BLaER1 (cell line): ENCODE results near the gene OPCML.
A peak's percentile ranks its signal among the peaks of the same experiment; 100 is the strongest.

Source experiments
- H3K27ac ChIP-seq: shearing (Covaris generic); formaldehyde crosslinking; 2 replicates; pipeline ENCODE4 v1.8.1; 2022
- H3K27me3 ChIP-seq: shearing (Covaris generic); formaldehyde crosslinking; 2 replicates; pipeline ENCODE4 v1.8.1; 2022
- H3K36me3 ChIP-seq: shearing (Covaris generic); formaldehyde crosslinking; 2 replicates; pipeline ENCODE4 v1.8.1; 2022
- H3K4me1 ChIP-seq: shearing (Covaris generic); formaldehyde crosslinking; 2 replicates; pipeline ENCODE4 v1.8.1; 2022
- H3K4me2 ChIP-seq: shearing (Covaris generic); formaldehyde crosslinking; 2 replicates; pipeline ENCODE4 v1.8.1; 2022
- H3K4me3 ChIP-seq: shearing (Covaris generic); formaldehyde crosslinking; 2 replicates; pipeline ENCODE4 v1.8.1; 2022
- H3K9ac ChIP-seq: shearing (Covaris generic); formaldehyde crosslinking; 2 replicates; pipeline ENCODE4 v1.8.1; 2022
- H3K9me3 ChIP-seq: shearing (Covaris generic); formaldehyde crosslinking; 2 replicates; pipeline ENCODE4 v1.8.1; 2022
- H4K20me1 ChIP-seq: shearing (Covaris generic); formaldehyde crosslinking; 2 replicates; pipeline ENCODE4 v1.8.1; 2022
- Cebpa-rat ChIP-seq: shearing (Covaris generic); IDR thresholded peaks from 2 replicates; pipeline ENCODE4 v1.8.1; 2022

Gene OPCML

GRCh38 chr11:132472411-132473172 lies 1059.7 kb downstream of the OPCML start:
- Histone ChIP-seq H3K4me2 (no peak overlapping the region), H3K4me3 (no peak overlapping the region), H3K27me3 (no peaks in the 10 kb centered on the region), H3K4me1 (no peaks in the 10 kb centered on the region), H3K36me3 (no peaks in the 10 kb centered on the region), H3K27ac (no peak overlapping the region), H3K9me3 (no peaks in the 10 kb centered on the region), H4K20me1 (no peaks in the 10 kb centered on the region), H3K9ac (no peak overlapping the region)
- TF ChIP-seq Cebpa-rat, result no peak

DNA sequence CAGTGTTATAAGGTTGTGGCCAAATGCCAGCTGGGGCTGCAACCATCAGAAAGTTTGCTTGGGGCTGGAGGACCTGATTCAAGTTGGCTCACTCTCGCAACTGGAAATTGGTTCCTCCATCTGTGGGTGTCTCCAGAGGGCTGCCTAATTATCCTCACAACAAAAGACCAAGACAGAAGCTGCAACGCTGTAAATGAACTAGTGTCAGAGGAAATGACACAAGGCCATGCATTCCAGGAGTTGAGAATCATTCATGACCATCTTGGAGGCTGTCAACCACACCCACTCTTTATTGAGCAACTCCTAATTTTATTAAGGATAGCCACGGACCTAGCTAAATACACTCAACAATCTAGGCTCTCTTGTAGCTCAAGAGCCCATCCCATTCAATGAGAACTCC lies 1060.8 kb downstream of the OPCML start:
- Histone ChIP-seq H3K9me3 (no peaks in the 10 kb centered on the region), H3K9ac (no peak overlapping the region), H3K4me3 (no peak overlapping the region), H3K4me2 (no peak overlapping the region), H3K4me1 (no peaks in the 10 kb centered on the region), H3K27me3 (no peaks in the 10 kb centered on the region), H3K27ac (no peak overlapping the region), H3K36me3 (no peaks in the 10 kb centered on the region), H4K20me1 (no peaks in the 10 kb centered on the region)
- TF ChIP-seq Cebpa-rat, result no peak

GRCh38 chr11:132466983-132467382 lies 1065.3 kb downstream of the OPCML start:
- Histone ChIP-seq H3K4me3 (no peak overlapping the region), H3K9ac (no peak overlapping the region), H4K20me1 (no peaks in the 10 kb centered on the region), H3K9me3 (peaks cover 3% of the 10 kb centered on the region; the same call in 1 of the 2 replicates), H3K4me2 (no peak overlapping the region), H3K4me1 (peaks cover 9% of the 10 kb centered on the region), H3K27ac (no peak overlapping the region), H3K27me3 (no peaks in the 10 kb centered on the region), H3K36me3 (no peaks in the 10 kb centered on the region)
- TF ChIP-seq Cebpa-rat, result no peak

- H3K9ac ChIP-seq, result no peak overlapping the region
- no peak for TF ChIP-seq Cebpa-rat
- no peak overlapping the region for H3K4me2 ChIP-seq
- peaks cover 9% of the 10 kb centered on the region for H3K4me1 ChIP-seq
- H4K20me1 ChIP-seq, result no peaks in the 10 kb centered on the region
- peaks cover 15% of the 10 kb centered on the region for H3K9me3 ChIP-seq
- no peak overlapping the region for H3K27ac ChIP-seq
- no peaks in the 10 kb centered on the region for H3K36me3 ChIP-seq
- H3K4me3 ChIP-seq, result no peak overlapping the region
- no peaks in the 10 kb centered on the region for H3K27me3 ChIP-seq
Measured at GRCh38 chr11:132464939-132465338, 1067.4 kb downstream of the OPCML start.

- H3K4me1 ChIP-seq, result peaks cover 9% of the 10 kb centered on the region
- H3K27ac ChIP-seq, result no peak overlapping the region
- H3K36me3 ChIP-seq, result no peaks in the 10 kb centered on the region
- peaks cover 17% of the 10 kb centered on the region for H3K9me3 ChIP-seq
- TF ChIP-seq Cebpa-rat, result no peak
- no peaks in the 10 kb centered on the region for H3K27me3 ChIP-seq
- H3K9ac ChIP-seq, result no peak overlapping the region
- no peak overlapping the region for H3K4me3 ChIP-seq
- 0 out of 2 replicates have a peak overlapping the region, but pooled peaks have one; percentile 12 for H3K4me2 ChIP-seq
- no peaks in the 10 kb centered on the region for H4K20me1 ChIP-seq
Measured at GRCh38 chr11:132464003-132464342, 1068.3 kb downstream of the OPCML start.

DNA sequence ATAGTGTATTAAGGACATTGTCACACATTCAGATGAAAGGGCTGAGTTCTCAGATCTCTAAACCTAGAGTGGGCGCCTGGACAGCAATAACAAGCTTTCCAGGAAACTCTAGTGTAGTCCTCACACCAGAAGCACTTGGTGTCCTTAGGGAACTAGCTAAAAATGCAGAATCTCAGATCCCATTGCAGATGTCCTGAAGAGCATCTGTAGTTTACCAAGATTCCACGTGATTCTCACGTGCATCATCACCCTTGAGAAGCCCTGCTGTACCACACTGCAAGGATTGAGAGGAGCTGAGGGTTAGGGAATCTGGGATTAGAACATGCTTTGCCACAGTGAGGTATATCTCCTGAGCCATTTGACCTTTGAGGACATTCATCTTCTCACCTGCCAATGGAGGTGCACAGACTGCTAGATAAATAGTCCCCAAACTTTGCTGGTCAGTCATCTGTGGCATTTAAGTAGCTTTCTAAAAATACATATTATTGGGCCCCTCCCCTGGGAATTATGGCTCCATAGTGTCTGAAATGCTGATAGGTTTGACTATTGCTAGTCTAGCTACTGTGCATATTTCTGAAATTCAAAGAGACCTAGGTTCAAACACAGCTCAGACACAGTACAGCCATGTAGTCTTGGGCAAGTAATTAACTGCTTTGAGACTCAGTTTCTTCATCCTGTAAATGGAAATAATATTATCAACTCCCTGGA lies 1068.9 kb downstream of the OPCML start:
- TF ChIP-seq Cebpa-rat, result no peak
- Histone ChIP-seq H3K36me3 (no peaks in the 10 kb centered on the region), H3K9me3 (peaks cover 18% of the 10 kb centered on the region), H3K4me1 (peaks cover 9% of the 10 kb centered on the region), H3K9ac (no peak overlapping the region), H3K27ac (no peak overlapping the region), H3K4me2 (0 out of 2 replicates have a peak overlapping the region, but pooled peaks have one; percentile 12), H3K27me3 (no peaks in the 10 kb centered on the region), H3K4me3 (no peak overlapping the region), H4K20me1 (no peaks in the 10 kb centered on the region)

GRCh38 chr11:132459736-132460135 lies 1072.6 kb downstream of the OPCML start:
- TF ChIP-seq Cebpa-rat, result no peak
- no peaks in the 10 kb centered on the region for H3K27me3 ChIP-seq
- H3K4me1 ChIP-seq, result peaks cover 9% of the 10 kb centered on the region
- H4K20me1 ChIP-seq, result no peaks in the 10 kb centered on the region
- no peaks in the 10 kb centered on the region for H3K36me3 ChIP-seq
- no peak overlapping the region for H3K27ac ChIP-seq
- no peak overlapping the region for H3K4me2 ChIP-seq
- peaks cover 18% of the 10 kb centered on the region for H3K9me3 ChIP-seq
- H3K4me3 ChIP-seq, result no peak overlapping the region
- H3K9ac ChIP-seq, result no peak overlapping the region

DNA sequence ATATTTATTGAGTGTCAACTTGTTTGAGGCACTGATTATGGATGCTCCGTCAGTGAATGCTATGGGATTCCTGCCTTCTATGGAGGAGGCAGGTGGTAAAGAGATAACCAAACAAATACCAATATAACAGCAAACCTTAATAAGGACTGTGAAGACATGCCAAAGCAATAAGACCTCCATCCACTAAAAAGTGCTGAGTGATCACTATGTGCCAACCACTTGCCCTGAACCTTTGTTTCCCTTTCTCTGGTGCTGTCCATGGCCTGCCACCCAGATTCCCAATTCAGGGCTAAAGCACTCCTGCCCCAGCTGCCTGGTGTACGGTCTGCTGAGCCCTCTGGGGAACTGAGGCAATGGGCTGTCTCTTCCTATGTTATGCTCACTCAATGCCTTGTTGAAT lies 1074.9 kb downstream of the OPCML start:
- no peaks in the 10 kb centered on the region for H3K4me1 ChIP-seq
- TF ChIP-seq Cebpa-rat, result no peak
- H3K9ac ChIP-seq, result no peak overlapping the region
- H4K20me1 ChIP-seq, result no peaks in the 10 kb centered on the region
- H3K36me3 ChIP-seq, result no peaks in the 10 kb centered on the region
- no peak overlapping the region for H3K4me2 ChIP-seq
- peaks cover 18% of the 10 kb centered on the region for H3K9me3 ChIP-seq
- H3K27me3 ChIP-seq, result no peaks in the 10 kb centered on the region
- no peak overlapping the region for H3K27ac ChIP-seq
- H3K4me3 ChIP-seq, result no peak overlapping the region

- Histone ChIP-seq H3K27me3 (no peaks in the 10 kb centered on the region), H3K4me1 (no peaks in the 10 kb centered on the region), H3K4me3 (no peak overlapping the region), H3K27ac (no peak overlapping the region), H3K36me3 (no peaks in the 10 kb centered on the region), H3K9me3 (peaks cover 15% of the 10 kb centered on the region), H3K4me2 (no peak overlapping the region), H3K9ac (no peak overlapping the region), H4K20me1 (no peaks in the 10 kb centered on the region)
- no peak for TF ChIP-seq Cebpa-rat
Measured at GRCh38 chr11:132456751-132457328, 1075.5 kb downstream of the OPCML start.

DNA sequence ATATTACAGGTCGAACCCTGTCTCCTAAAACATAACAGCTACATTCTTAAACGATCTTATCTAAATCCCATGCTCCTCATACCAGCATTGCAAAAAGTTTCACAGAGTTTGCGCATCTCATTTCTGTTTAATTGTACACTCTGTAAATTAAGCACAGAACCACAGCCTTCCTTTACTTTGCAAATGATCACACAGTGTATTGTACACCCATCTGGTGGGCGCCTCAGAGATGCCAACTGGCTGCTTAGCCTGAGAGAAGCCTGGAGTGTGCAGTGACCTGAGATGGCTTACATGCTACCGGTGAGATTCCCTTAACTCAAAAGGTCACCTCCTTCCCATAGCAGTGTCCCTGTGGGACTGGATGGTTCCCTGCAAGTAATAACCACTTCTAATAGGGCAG lies 1077.3 kb downstream of the OPCML start:
- Histone ChIP-seq H3K36me3 (no peaks in the 10 kb centered on the region), H3K4me2 (no peak overlapping the region), H4K20me1 (no peaks in the 10 kb centered on the region), H3K9ac (no peak overlapping the region), H3K27ac (no peak overlapping the region), H3K27me3 (no peaks in the 10 kb centered on the region), H3K4me3 (no peak overlapping the region), H3K4me1 (no peaks in the 10 kb centered on the region), H3K9me3 (peaks cover 3% of the 10 kb centered on the region; the same call in 1 of the 2 replicates)
- no peak for TF ChIP-seq Cebpa-rat
